ENCODE data around the gene PLD1.

DNA sequence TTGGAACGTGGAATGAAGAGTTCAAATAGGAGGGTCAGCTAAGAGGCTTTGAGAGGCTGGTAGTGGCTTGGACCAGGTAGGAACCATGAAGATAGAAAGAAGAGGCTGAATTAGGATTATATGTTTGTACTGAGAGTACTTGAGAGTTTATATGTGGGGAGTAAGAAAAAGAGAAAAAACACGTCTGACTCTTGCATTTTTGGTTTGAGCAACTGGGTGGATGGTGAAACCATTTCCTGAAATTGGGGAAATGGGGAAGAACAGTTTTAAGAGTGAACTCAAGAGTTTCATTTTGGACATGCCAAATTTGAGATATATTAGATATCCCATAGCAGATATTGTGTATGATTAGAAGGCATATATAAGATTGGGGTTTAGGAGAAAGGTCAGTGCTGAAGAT is 257.2 kb downstream of the PLD1 start:
- TF ChIP-seq, protein P1, sequence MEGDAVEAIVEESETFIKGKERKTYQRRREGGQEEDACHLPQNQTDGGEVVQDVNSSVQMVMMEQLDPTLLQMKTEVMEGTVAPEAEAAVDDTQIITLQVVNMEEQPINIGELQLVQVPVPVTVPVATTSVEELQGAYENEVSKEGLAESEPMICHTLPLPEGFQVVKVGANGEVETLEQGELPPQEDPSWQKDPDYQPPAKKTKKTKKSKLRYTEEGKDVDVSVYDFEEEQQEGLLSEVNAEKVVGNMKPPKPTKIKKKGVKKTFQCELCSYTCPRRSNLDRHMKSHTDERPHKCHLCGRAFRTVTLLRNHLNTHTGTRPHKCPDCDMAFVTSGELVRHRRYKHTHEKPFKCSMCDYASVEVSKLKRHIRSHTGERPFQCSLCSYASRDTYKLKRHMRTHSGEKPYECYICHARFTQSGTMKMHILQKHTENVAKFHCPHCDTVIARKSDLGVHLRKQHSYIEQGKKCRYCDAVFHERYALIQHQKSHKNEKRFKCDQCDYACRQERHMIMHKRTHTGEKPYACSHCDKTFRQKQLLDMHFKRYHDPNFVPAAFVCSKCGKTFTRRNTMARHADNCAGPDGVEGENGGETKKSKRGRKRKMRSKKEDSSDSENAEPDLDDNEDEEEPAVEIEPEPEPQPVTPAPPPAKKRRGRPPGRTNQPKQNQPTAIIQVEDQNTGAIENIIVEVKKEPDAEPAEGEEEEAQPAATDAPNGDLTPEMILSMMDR (conservative IDR thresholded peaks at IDR 0.05; ENCODE audit: low read length): no peak
- no peak for TF ChIP-seq EZH2phosphoT487 (IDR thresholded peaks at IDR 0.05; ENCODE audit: borderline replicate concordance)
